Adipocyte (in vitro differentiated cells): ENCODE data around the gene CA5A.
A peak's percentile ranks its signal among the peaks of the same experiment; 100 is the strongest.

Experiments
- DNase-seq: peaks from one replicate; pipeline ENCODE4 v3.0.0-alpha.2; 2015; ENCODE audit warnings: low read depth
- H3K27me3 ChIP-seq: replicated peaks from 2 replicates; pipeline ENCODE4 v1.7.0; 2013; ENCODE audit warnings: mild to moderate bottlenecking, low read length, moderate library complexity; ENCODE audit not compliant: control insufficient read depth, insufficient read depth
- H3K36me3 ChIP-seq: 2 replicates; pipeline ENCODE4 v1.7.0; 2013; ENCODE audit warnings: low read length, mild to moderate bottlenecking, moderate library complexity; ENCODE audit not compliant: control insufficient read depth, insufficient read depth, severe bottlenecking
- H3K4me1 ChIP-seq: 2 replicates; pipeline ENCODE4 v1.7.0; 2013; ENCODE audit warnings: mild to moderate bottlenecking, low read length, moderate library complexity; ENCODE audit not compliant: control insufficient read depth, insufficient read depth
- H3K4me3 ChIP-seq: 2 replicates; pipeline ENCODE4 v1.7.0; 2013; ENCODE audit warnings: mild to moderate bottlenecking, low read length, moderate library complexity
- H3K9ac ChIP-seq: 2 replicates; pipeline ENCODE4 v1.7.0; 2013; ENCODE audit warnings: mild to moderate bottlenecking, low read length, moderate library complexity
- H3K9me3 ChIP-seq: 2 replicates; pipeline ENCODE4 v1.7.0; 2013; ENCODE audit warnings: mild to moderate bottlenecking, low read length, moderate library complexity; ENCODE audit not compliant: control insufficient read depth

Gene CA5A

GRCh38 chr16:87929986-87930385, 6.3 kb downstream of the CA5A start:
- H3K36me3 ChIP-seq: no peaks in the 10 kb centered on the region
- H3K27me3 ChIP-seq: peaks cover 26% of the 10 kb centered on the region
- DNase-seq: no peak
- H3K9me3 ChIP-seq: no peaks in the 10 kb centered on the region
- no peaks in the 10 kb centered on the region for H3K4me1 ChIP-seq
- no peak overlapping the region for H3K9ac ChIP-seq
- H3K4me3 ChIP-seq: no peak overlapping the region

- Histone ChIP-seq H3K9me3 (no peaks in the 10 kb centered on the region), H3K9ac (no peak overlapping the region), H3K4me3 (no peak overlapping the region), H3K36me3 (no peaks in the 10 kb centered on the region), H3K27me3 (peaks cover 36% of the 10 kb centered on the region), H3K4me1 (no peaks in the 10 kb centered on the region)
- DNase-seq: no peak
These were observed 9.2 kb downstream of the CA5A start for GRCh38 chr16:87927195-87927562.

- Histone ChIP-seq H3K9me3 (no peaks in the 10 kb centered on the region), H3K4me3 (no peak overlapping the region), H3K4me1 (no peaks in the 10 kb centered on the region), H3K27me3 (peaks cover 31% of the 10 kb centered on the region), H3K9ac (no peak overlapping the region), H3K36me3 (no peaks in the 10 kb centered on the region)
- DNase-seq: no peak
These were observed 9.8 kb downstream of the CA5A start for GRCh38 chr16:87926246-87927194.

- no peaks in the 10 kb centered on the region for H3K9me3 ChIP-seq
- no peak for DNase-seq
- no peaks in the 10 kb centered on the region for H3K4me1 ChIP-seq
- no peak overlapping the region for H3K4me3 ChIP-seq
- no peak overlapping the region for H3K9ac ChIP-seq
- H3K27me3 ChIP-seq: peaks cover 29% of the 10 kb centered on the region
- H3K36me3 ChIP-seq: no peaks in the 10 kb centered on the region
These were observed 11.3 kb downstream of the CA5A start for GRCh38 chr16:87924811-87925670.

GRCh38 chr16:87924041-87924810, 12.1 kb downstream of the CA5A start:
- Histone ChIP-seq H3K4me1 (no peaks in the 10 kb centered on the region), H3K36me3 (no peaks in the 10 kb centered on the region), H3K9ac (no peak overlapping the region), H3K27me3 (peaks cover 29% of the 10 kb centered on the region), H3K9me3 (no peaks in the 10 kb centered on the region), H3K4me3 (no peak overlapping the region)
- no peak for DNase-seq

GRCh38 chr16:87922250-87922871, 14.0 kb downstream of the CA5A start:
- no peak overlapping the region for H3K9ac ChIP-seq
- H3K27me3 ChIP-seq: peaks cover 29% of the 10 kb centered on the region
- H3K36me3 ChIP-seq: no peaks in the 10 kb centered on the region
- peaks cover 14% of the 10 kb centered on the region for H3K4me1 ChIP-seq
- H3K9me3 ChIP-seq: no peaks in the 10 kb centered on the region
- H3K4me3 ChIP-seq: no peak overlapping the region
- no peak for DNase-seq

- Histone ChIP-seq H3K4me3 (no peak overlapping the region), H3K36me3 (no peaks in the 10 kb centered on the region), H3K4me1 (peaks cover 14% of the 10 kb centered on the region), H3K9me3 (no peaks in the 10 kb centered on the region), H3K9ac (no peak overlapping the region), H3K27me3 (peaks cover 19% of the 10 kb centered on the region)
- DNase-seq: no peak
These were observed 15.0 kb downstream of the CA5A start for GRCh38 chr16:87921236-87921773.

GRCh38 chr16:87919681-87919994, 16.7 kb downstream of the CA5A start:
- H3K36me3 ChIP-seq: no peaks in the 10 kb centered on the region
- H3K4me3 ChIP-seq: no peak overlapping the region
- no peak overlapping the region for H3K9ac ChIP-seq
- no peaks in the 10 kb centered on the region for H3K9me3 ChIP-seq
- no peak for DNase-seq
- peaks cover 10% of the 10 kb centered on the region for H3K27me3 ChIP-seq
- peaks cover 14% of the 10 kb centered on the region for H3K4me1 ChIP-seq

GRCh38 chr16:87918866-87919680, 17.3 kb downstream of the CA5A start:
- peaks cover 14% of the 10 kb centered on the region for H3K4me1 ChIP-seq
- no peaks in the 10 kb centered on the region for H3K9me3 ChIP-seq
- H3K27me3 ChIP-seq: peaks cover 5% of the 10 kb centered on the region
- DNase-seq: peak; percentile 18
- peak overlapping the region; percentile 58 for H3K4me3 ChIP-seq
- no peaks in the 10 kb centered on the region for H3K36me3 ChIP-seq
- peak overlapping the region; percentile 80 for H3K9ac ChIP-seq

- H3K36me3 ChIP-seq: no peaks in the 10 kb centered on the region
- no peaks in the 10 kb centered on the region for H3K9me3 ChIP-seq
- no peaks in the 10 kb centered on the region for H3K27me3 ChIP-seq
- peaks cover 14% of the 10 kb centered on the region for H3K4me1 ChIP-seq
- H3K9ac ChIP-seq: peak overlapping the region; percentile 80
- peak overlapping the region; percentile 58 for H3K4me3 ChIP-seq
- no peak for DNase-seq
These were observed 18.0 kb downstream of the CA5A start for GRCh38 chr16:87918338-87918737.
